ENCODE results near the gene CIPC.

GRCh38 chr14:77106666-77107065 is 8.6 kb downstream of the CIPC start:
- no peak for TF ChIP-seq EZH2 (IDR thresholded peaks at IDR 0.05; ENCODE audit: low read depth)
- TF ChIP-seq, protein P1, sequence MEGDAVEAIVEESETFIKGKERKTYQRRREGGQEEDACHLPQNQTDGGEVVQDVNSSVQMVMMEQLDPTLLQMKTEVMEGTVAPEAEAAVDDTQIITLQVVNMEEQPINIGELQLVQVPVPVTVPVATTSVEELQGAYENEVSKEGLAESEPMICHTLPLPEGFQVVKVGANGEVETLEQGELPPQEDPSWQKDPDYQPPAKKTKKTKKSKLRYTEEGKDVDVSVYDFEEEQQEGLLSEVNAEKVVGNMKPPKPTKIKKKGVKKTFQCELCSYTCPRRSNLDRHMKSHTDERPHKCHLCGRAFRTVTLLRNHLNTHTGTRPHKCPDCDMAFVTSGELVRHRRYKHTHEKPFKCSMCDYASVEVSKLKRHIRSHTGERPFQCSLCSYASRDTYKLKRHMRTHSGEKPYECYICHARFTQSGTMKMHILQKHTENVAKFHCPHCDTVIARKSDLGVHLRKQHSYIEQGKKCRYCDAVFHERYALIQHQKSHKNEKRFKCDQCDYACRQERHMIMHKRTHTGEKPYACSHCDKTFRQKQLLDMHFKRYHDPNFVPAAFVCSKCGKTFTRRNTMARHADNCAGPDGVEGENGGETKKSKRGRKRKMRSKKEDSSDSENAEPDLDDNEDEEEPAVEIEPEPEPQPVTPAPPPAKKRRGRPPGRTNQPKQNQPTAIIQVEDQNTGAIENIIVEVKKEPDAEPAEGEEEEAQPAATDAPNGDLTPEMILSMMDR (conservative IDR thresholded peaks at IDR 0.05): no peak
